SK-N-SH (cell line): ENCODE results near the gene MEGF6.

Experiments used
- CHD2 ChIP-seq: fragments of 150-350 bp; IDR thresholded peaks from 2 replicates; pipeline ENCODE4 v1.6.1; 2018; ENCODE audit warnings: low read length; ENCODE audit not compliant: partially characterized antibody
- CTCF ChIP-seq: fragments of 200-600 bp; sonication (generic); IDR thresholded peaks from 2 replicates; pipeline ENCODE4 v1.6.1; 2017; ENCODE audit warnings: antibody characterized with exemption, mild to moderate bottlenecking, moderate library complexity
- EP300 ChIP-seq, 2 experiments: IDR thresholded peaks; 2 replicates each; pipeline versions ENCODE4 v1.4.0 to v1.6.1; 2012; ENCODE audit warnings: borderline replicate concordance in 1 of 2, low read depth in 1 of 2, low read length in 1 of 2
- EZH2phosphoT487 ChIP-seq: fragments of 200-600 bp; sonication (generic); IDR thresholded peaks from 2 replicates; pipeline ENCODE4 v1.6.1; 2017; ENCODE audit warnings: low read depth, mixed run types, mild to moderate bottlenecking, antibody characterized with exemption, moderate library complexity, borderline replicate concordance
- FOXJ3 ChIP-seq: sonication (generic); formaldehyde crosslinking; IDR thresholded peaks from 2 replicates; pipeline ENCODE4 v1.5.1; 2020; ENCODE audit warnings: mild to moderate bottlenecking, missing genetic modification reagents
- FOXM1 ChIP-seq: IDR thresholded peaks from 2 replicates; pipeline ENCODE4 v1.4.0; 2012; ENCODE audit warnings: low read depth, mild to moderate bottlenecking
- GABPA ChIP-seq: IDR thresholded peaks from 2 replicates; pipeline ENCODE4 v1.4.0; 2012; ENCODE audit warnings: low read depth, mild to moderate bottlenecking
- GATA2 ChIP-seq: sonication (generic); formaldehyde crosslinking; IDR thresholded peaks from 2 replicates; pipeline ENCODE4 v1.5.0; 2020; ENCODE audit warnings: mild to moderate bottlenecking, missing genetic modification reagents
- MAX ChIP-seq: IDR thresholded peaks from 2 replicates; pipeline ENCODE4 v1.4.0; 2012; ENCODE audit warnings: low read depth
- MEF2A ChIP-seq: IDR thresholded peaks from 2 replicates; pipeline ENCODE4 v1.4.0; 2012; ENCODE audit warnings: low read depth, borderline replicate concordance
- POLR2AphosphoS5 ChIP-seq: IDR thresholded peaks from 2 replicates; pipeline ENCODE4 v1.6.1; 2012; ENCODE audit warnings: low read depth, low read length
- TAF1 ChIP-seq: IDR thresholded peaks from 2 replicates; pipeline ENCODE4 v1.6.1; 2012; ENCODE audit warnings: low read depth, mild to moderate bottlenecking, low read length, moderate library complexity, borderline replicate concordance

GRCh38 chr1:3555131-3555920 lies 56.0 kb downstream of the MEGF6 start:
- no peak for TF ChIP-seq CTCF
- TF ChIP-seq POLR2AphosphoS5: no peak
- no peak for TF ChIP-seq GATA2
- TF ChIP-seq MEF2A: no peak
- no peak for TF ChIP-seq MAX
- no peak for TF ChIP-seq CHD2
- TF ChIP-seq EP300 (IDR thresholded peaks at IDR 0.05; ENCODE audit: borderline replicate concordance in 1 of 2, low read depth in 1 of 2, low read length in 1 of 2): no peak
- no peak for TF ChIP-seq TAF1
- no peak for TF ChIP-seq FOXJ3 (CRISPR knock-in tag)
- TF ChIP-seq EZH2phosphoT487: no peak
- TF ChIP-seq GABPA: no peak
- no peak for TF ChIP-seq FOXM1
